Fibroblast of lung (primary cell): ENCODE results near the gene TBC1D14. TPM values are rescaled to one million over a fixed set of nuclear protein-coding genes. Genes with fewer than 3 reads are reported as not detected.

Source experiments
- DNase-seq, 2 donors: peaks; one replicate each; pipeline versions ENCODE4 v3.0.0 to v3.0.0-alpha.2; 2010; ENCODE audit warnings: low read depth in 2 of 2
- H2AFZ ChIP-seq: 2 replicates; pipeline ENCODE4 v1.5.1; 2012; ENCODE audit warnings: low read length, control low read depth, inconsistent platforms
- H3K27ac ChIP-seq: 2 replicates; pipeline ENCODE4 v1.5.1; 2011; ENCODE audit warnings: low read length, control low read depth; ENCODE audit not compliant: insufficient read depth
- H3K27me3 ChIP-seq: 2 replicates; pipeline ENCODE4 v1.5.1; 2011; ENCODE audit warnings: mild to moderate bottlenecking, low read length; ENCODE audit not compliant: control insufficient read depth, insufficient read depth
- H3K36me3 ChIP-seq: 2 replicates; pipeline ENCODE4 v1.5.1; 2011; ENCODE audit warnings: low read length; ENCODE audit not compliant: control insufficient read depth, insufficient read depth
- H3K4me1 ChIP-seq: 2 replicates; pipeline ENCODE4 v1.5.1; 2011; ENCODE audit warnings: low read length; ENCODE audit not compliant: control insufficient read depth, insufficient read depth; ENCODE audit errors: extremely low read depth
- H3K4me2 ChIP-seq: 2 replicates; pipeline ENCODE4 v1.5.1; 2011; ENCODE audit warnings: low read length, control low read depth; ENCODE audit not compliant: insufficient read depth; ENCODE audit errors: extremely low read depth
- H3K4me3 ChIP-seq, 4 experiments: fragments of 200-600 bp in 1 of 4; sonication (generic) in 1 of 4; replicated peaks in 1 of 4; 2 replicates each; pipeline ENCODE4 v1.5.1; 2011 to 2016; ENCODE audit warnings: low read length in 4 of 4, low read depth in 3 of 4, mild to moderate bottlenecking in 3 of 4, control low read depth in 2 of 4, inconsistent platforms in 1 of 4, mixed read lengths in 1 of 4; ENCODE audit not compliant: insufficient read depth in 1 of 4; ENCODE audit errors: control extremely low read depth in 1 of 4
- H3K79me2 ChIP-seq: 2 replicates; pipeline ENCODE4 v1.5.1; 2012; ENCODE audit warnings: mild to moderate bottlenecking, low read length, inconsistent platforms; ENCODE audit not compliant: control insufficient read depth, insufficient read depth
- H3K9ac ChIP-seq: 2 replicates; pipeline ENCODE4 v1.5.1; 2011; ENCODE audit warnings: mild to moderate bottlenecking, low read length, control low read depth; ENCODE audit not compliant: insufficient read depth
- H3K9me3 ChIP-seq: 2 replicates; pipeline ENCODE4 v1.5.1; 2012; ENCODE audit warnings: low read depth, low read length; ENCODE audit not compliant: control insufficient read depth, insufficient read depth
- H4K20me1 ChIP-seq: 2 replicates; pipeline ENCODE4 v1.5.1; 2011; ENCODE audit warnings: low read length; ENCODE audit not compliant: control insufficient read depth, insufficient read depth; ENCODE audit errors: extremely low read depth
- EZH2 ChIP-seq: IDR thresholded peaks from 2 replicates; pipeline ENCODE4 v1.5.1; 2012; ENCODE audit warnings: low read length, control low read depth, mild to moderate bottlenecking; ENCODE audit errors: missing control alignments
- polyA plus RNA-seq, 2 donors: library from polyadenylated mRNA; depleted of rRNA in 1 of 2; stranded (reverse) in 1 of 2; unstranded in 1 of 2; fragments of >200 nt; gene quantifications; 2 replicates each; pipeline ENCODE4 v1.2.1, GENCODE V29; 2011 to 2012; ENCODE audit warnings: missing spikeins in 1 of 2
- total RNA-seq: library from RNA; depleted of rRNA; stranded (reverse); fragments of >200 nt; gene quantifications from 2 replicates; pipeline ENCODE4 v1.2.1, GENCODE V29; 2014
- TF ChIP-seq, protein P1 (sequence below), 2 donors: IDR thresholded peaks in 1 of 2; conservative IDR thresholded peaks in 1 of 2; 1 replicate in 1 of 2; 2 replicates in 1 of 2; pipeline ENCODE4 v1.5.1; 2011 to 2012; ENCODE audit warnings: low read length in 2 of 2, control low read depth in 1 of 2, inconsistent platforms in 1 of 2, low read depth in 1 of 2, mild to moderate bottlenecking in 1 of 2

The TBC1D14 gene
- total and polyA plus RNA-seq, 2 donors (not counting 1 experiment from before 2014, with no cell fraction given) = 26.9 to 37.7 TPM

- H4K20me1 ChIP-seq = no peaks in the 10 kb centered on the region
- no peak overlapping the region for H3K4me2 ChIP-seq
Measured at GRCh38 chr4:7066006-7066405, 156.4 kb downstream of the TBC1D14 start.

GRCh38 chr4:7066493-7066892 lies 156.9 kb downstream of the TBC1D14 start:
- Histone ChIP-seq H3K9me3 (no peaks in the 10 kb centered on the region), H3K9ac (no peak overlapping the region), H3K4me3 (peak overlapping the region in 2 of 4 experiments; percentile 76 to 94), H3K36me3 (peaks cover 10% of the 10 kb centered on the region), H3K27me3 (no peaks in the 10 kb centered on the region), H3K4me2 (peak overlapping the region; percentile 86), H3K27ac (no peak overlapping the region), H4K20me1 (no peaks in the 10 kb centered on the region), H2AFZ (no peak overlapping the region), H3K4me1 (peaks cover 5% of the 10 kb centered on the region), H3K79me2 (peaks cover 39% of the 10 kb centered on the region)
- DNase-seq = no peak
- TF ChIP-seq, protein P1, sequence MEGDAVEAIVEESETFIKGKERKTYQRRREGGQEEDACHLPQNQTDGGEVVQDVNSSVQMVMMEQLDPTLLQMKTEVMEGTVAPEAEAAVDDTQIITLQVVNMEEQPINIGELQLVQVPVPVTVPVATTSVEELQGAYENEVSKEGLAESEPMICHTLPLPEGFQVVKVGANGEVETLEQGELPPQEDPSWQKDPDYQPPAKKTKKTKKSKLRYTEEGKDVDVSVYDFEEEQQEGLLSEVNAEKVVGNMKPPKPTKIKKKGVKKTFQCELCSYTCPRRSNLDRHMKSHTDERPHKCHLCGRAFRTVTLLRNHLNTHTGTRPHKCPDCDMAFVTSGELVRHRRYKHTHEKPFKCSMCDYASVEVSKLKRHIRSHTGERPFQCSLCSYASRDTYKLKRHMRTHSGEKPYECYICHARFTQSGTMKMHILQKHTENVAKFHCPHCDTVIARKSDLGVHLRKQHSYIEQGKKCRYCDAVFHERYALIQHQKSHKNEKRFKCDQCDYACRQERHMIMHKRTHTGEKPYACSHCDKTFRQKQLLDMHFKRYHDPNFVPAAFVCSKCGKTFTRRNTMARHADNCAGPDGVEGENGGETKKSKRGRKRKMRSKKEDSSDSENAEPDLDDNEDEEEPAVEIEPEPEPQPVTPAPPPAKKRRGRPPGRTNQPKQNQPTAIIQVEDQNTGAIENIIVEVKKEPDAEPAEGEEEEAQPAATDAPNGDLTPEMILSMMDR (conservative IDR thresholded peaks at IDR 0.05 in 1 of 2, IDR thresholded peaks at IDR 0.05 in 1 of 2; ENCODE audit: low read depth in 1 of 2, low read length in 2 of 2) = no peak

More at GRCh38 chr4:7066006-7066405, 156.4 kb downstream of the TBC1D14 start:
- peaks cover 12% of the 10 kb centered on the region for H3K36me3 ChIP-seq
- no peak overlapping the region for H3K4me3 ChIP-seq
- no peak overlapping the region for H3K9ac ChIP-seq
- H3K79me2 ChIP-seq = peaks cover 39% of the 10 kb centered on the region
- TF ChIP-seq, protein P1 (conservative IDR thresholded peaks at IDR 0.05 in 1 of 2, IDR thresholded peaks at IDR 0.05 in 1 of 2; ENCODE audit: low read depth in 1 of 2, low read length in 2 of 2) = no peak
- no peak for TF ChIP-seq EZH2
- no peaks in the 10 kb centered on the region for H3K9me3 ChIP-seq
- H3K27ac ChIP-seq = no peak overlapping the region
- peaks cover 5% of the 10 kb centered on the region for H3K4me1 ChIP-seq
- no peak overlapping the region for H2AFZ ChIP-seq
- H3K27me3 ChIP-seq = no peaks in the 10 kb centered on the region
- no peak for DNase-seq

GRCh38 chr4:7067126-7067451 lies 157.5 kb downstream of the TBC1D14 start:
- Histone ChIP-seq H3K4me1 (peaks cover 5% of the 10 kb centered on the region), H3K4me3 (peak overlapping the region; percentile 76 to 94 (median 88)), H3K79me2 (peaks cover 39% of the 10 kb centered on the region), H3K27me3 (no peaks in the 10 kb centered on the region), H3K27ac (peak overlapping the region; percentile 89), H2AFZ (no peak overlapping the region), H3K9me3 (no peaks in the 10 kb centered on the region), H3K4me2 (peak overlapping the region; percentile 86), H3K9ac (peak overlapping the region; percentile 81), H3K36me3 (peaks cover 5% of the 10 kb centered on the region), H4K20me1 (no peaks in the 10 kb centered on the region)
- DNase-seq = no peak
- TF ChIP-seq, protein P1 (conservative IDR thresholded peaks at IDR 0.05 in 1 of 2, IDR thresholded peaks at IDR 0.05 in 1 of 2; ENCODE audit: low read depth in 1 of 2, low read length in 2 of 2) = no peak
- no peak for TF ChIP-seq EZH2
